Stimulated activated effector memory CD8-positive, alpha-beta T cell treated with anti-CD3 and anti-CD28 coated beads, Interleukin-12 subunit alpha, Interleukin-12 subunit beta, amount 100 ng/mL, for 72 hours (primary cell): ENCODE measurements around the gene RBKS.
A peak's percentile ranks its signal among the peaks of the same experiment; 100 is the strongest.

Experiments
- ATAC-seq: fragments of 150-1000 bp; cut with Tn5 transposase; 2 replicates; pipeline ENCODE4 v1.10.0; 2021
- DNase-seq, 2 donors: peaks; one replicate each; pipeline ENCODE4 v3.0.0; 2021 to 2022; ENCODE audit warnings: low spot score in 2 of 2
- H3K27ac Mint-ChIP-seq: one replicate; pipeline ENCODE4 v1.8.0; 2022; ENCODE audit warnings: mild to moderate bottlenecking, mixed read lengths
- H3K36me3 Mint-ChIP-seq: one replicate; pipeline ENCODE4 v1.8.0; 2022; ENCODE audit warnings: mild to moderate bottlenecking, mixed read lengths
- H3K4me1 Mint-ChIP-seq: one replicate; pipeline ENCODE4 v1.8.0; 2022; ENCODE audit warnings: mixed read lengths
- H3K4me3 Mint-ChIP-seq: one replicate; pipeline ENCODE4 v1.8.0; 2022; ENCODE audit warnings: mild to moderate bottlenecking, mixed read lengths
- H3K9me3 Mint-ChIP-seq: one replicate; pipeline ENCODE4 v1.8.0; 2022; ENCODE audit warnings: mixed read lengths

RBKS gene

DNA sequence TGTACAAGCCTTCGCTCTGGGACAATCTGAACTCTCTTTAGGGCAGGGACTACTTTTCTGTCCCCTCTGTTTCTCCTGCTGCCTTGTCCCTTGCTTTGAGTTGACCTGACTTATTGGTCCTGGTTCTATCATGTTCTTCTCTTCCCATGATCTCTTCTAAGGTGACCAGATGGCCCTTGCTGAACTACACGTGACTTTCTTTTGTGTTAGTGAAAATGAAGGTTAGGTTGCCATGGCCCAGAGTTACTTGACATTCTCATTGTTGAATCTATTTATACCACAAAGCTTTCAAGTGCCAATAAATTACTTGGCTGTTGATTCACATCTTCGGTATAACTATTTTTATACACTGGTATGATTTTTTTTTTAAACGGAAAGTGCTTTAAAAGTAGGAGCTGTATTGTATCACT lies 94.3 kb downstream of the RBKS start:
- no peak for DNase-seq
- Mint-ChIP-seq H3K9me3 (no peaks in the 10 kb centered on the region), H3K4me1 (peaks cover 16% of the 10 kb centered on the region), H3K27ac (no peak overlapping the region), H3K4me3 (no peak overlapping the region), H3K36me3 (no peaks in the 10 kb centered on the region)
- ATAC-seq = no peak

- DNase-seq = no peak
- Mint-ChIP-seq H3K4me3 (no peak overlapping the region), H3K27ac (peak overlapping the region; percentile 35), H3K9me3 (no peaks in the 10 kb centered on the region), H3K4me1 (peaks cover 12% of the 10 kb centered on the region), H3K36me3 (no peaks in the 10 kb centered on the region)
- ATAC-seq = no peak
Measured at GRCh38 chr2:27795093-27795834, 94.9 kb downstream of the RBKS start.

DNA sequence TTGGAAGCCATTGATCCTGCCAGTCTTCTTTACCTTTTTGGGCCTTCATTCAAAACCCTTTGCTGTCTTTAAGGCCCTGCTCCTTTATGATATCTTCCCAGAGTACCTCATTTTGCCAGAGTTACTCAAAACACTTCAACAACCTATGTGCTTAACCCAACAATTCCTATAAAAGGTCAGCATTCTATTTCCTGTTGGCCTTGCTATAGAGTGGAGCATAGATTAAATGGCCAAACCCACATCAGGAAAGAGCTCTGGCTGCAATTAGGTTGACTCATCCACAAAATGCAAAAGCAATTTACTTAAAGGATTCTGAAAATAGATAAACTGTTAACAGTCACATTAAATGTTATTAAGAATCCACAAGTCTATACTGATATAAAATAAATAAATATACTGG lies 97.4 kb downstream of the RBKS start:
- H3K36me3 Mint-ChIP-seq = no peaks in the 10 kb centered on the region
- no peak overlapping the region for H3K27ac Mint-ChIP-seq
- H3K4me3 Mint-ChIP-seq = no peak overlapping the region
- no peaks in the 10 kb centered on the region for H3K9me3 Mint-ChIP-seq
- H3K4me1 Mint-ChIP-seq = peaks cover 12% of the 10 kb centered on the region
- ATAC-seq (no peak), DNase-seq (no peak)

GRCh38 chr2:27790796-27791195 lies 99.4 kb downstream of the RBKS start:
- Mint-ChIP-seq H3K36me3 (no peaks in the 10 kb centered on the region), H3K4me1 (peaks cover 12% of the 10 kb centered on the region), H3K4me3 (no peak overlapping the region), H3K9me3 (no peaks in the 10 kb centered on the region), H3K27ac (no peak overlapping the region)
- ATAC-seq (no peak), DNase-seq (no peak)

DNA sequence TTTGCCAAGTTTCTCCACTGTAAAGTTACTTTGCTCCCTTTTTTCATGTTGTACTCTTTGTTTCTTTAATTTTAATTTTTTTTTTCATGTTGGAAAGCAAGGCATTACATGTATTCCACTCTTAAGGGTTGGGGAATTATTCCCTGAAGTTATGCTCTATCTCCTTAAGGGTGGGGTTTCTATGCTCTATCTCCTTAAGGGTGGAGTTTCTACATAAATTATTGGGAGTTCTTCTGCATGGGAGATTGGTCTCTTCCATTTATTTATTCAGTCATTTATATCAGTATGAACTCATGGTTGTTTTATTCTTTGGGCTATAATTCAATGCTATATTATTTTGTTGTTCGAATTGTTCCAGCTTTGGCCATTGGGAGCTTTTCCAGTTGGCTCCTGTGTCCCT lies 107.5 kb downstream of the RBKS start:
- Mint-ChIP-seq H3K27ac (no peak overlapping the region), H3K9me3 (no peaks in the 10 kb centered on the region), H3K4me3 (no peak overlapping the region), H3K4me1 (peaks cover 8% of the 10 kb centered on the region), H3K36me3 (peaks cover 35% of the 10 kb centered on the region)
- ATAC-seq (no peak), DNase-seq (no peak)

- no peak for DNase-seq
- H3K4me1 Mint-ChIP-seq = peaks cover 8% of the 10 kb centered on the region
- H3K9me3 Mint-ChIP-seq = no peaks in the 10 kb centered on the region
- peak overlapping the region; percentile 13 for H3K27ac Mint-ChIP-seq
- ATAC-seq = no peak
- H3K36me3 Mint-ChIP-seq = peaks cover 47% of the 10 kb centered on the region
- no peak overlapping the region for H3K4me3 Mint-ChIP-seq
Measured at GRCh38 chr2:27781496-27781895, 108.7 kb downstream of the RBKS start.

- Mint-ChIP-seq H3K4me3 (no peak overlapping the region), H3K9me3 (no peaks in the 10 kb centered on the region), H3K27ac (peak overlapping the region; percentile 13), H3K36me3 (peaks cover 66% of the 10 kb centered on the region), H3K4me1 (peaks cover 21% of the 10 kb centered on the region)
- ATAC-seq (no peak), DNase-seq (no peak)
Measured at GRCh38 chr2:27779417-27780055, 110.7 kb downstream of the RBKS start.

DNA sequence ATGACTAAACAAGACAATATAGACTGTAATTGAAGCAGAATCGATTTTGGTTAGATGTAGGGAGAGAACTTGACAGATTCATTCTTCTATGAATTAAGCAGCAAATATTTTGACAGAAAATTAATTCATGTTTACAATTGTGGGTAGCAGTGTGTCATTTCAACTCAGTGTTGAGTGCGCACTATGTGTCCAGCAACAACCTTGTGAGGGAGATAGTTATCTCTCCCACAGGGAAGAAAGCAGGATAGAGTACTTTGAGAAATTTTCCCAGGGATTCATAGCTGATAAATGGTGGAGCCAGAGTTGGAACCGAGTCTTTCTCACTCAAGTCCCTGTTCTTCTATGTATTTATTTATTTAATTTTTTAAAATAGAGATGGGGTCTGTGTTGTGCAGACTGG lies 113.5 kb downstream of the RBKS start:
- Mint-ChIP-seq H3K4me3 (no peak overlapping the region), H3K4me1 (peaks cover 46% of the 10 kb centered on the region), H3K9me3 (no peaks in the 10 kb centered on the region), H3K27ac (peak overlapping the region; percentile 81), H3K36me3 (peaks cover 80% of the 10 kb centered on the region)
- ATAC-seq (no peak), DNase-seq (no peak)

DNA sequence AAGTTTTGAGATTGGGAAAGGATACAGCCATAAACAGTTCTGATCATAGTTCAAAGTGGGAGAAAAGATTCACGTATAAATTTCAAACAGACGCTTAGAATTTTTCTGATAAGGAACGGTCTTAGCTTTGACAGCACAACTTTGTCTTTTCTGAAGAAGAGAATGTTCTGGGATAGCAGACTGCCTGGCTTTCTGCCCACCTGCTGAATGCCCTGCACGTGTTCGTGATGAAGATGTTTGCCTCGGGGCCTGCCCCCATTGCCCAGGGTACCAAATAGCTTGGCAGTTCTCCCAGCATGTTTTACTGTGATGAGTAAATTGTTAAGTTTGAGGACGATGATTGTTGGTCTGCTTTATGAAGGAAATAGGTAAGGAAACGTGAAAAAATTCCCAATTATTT lies 114.1 kb downstream of the RBKS start:
- peak overlapping the region; percentile 81 for H3K27ac Mint-ChIP-seq
- DNase-seq (no peak), ATAC-seq (no peak)
- peaks cover 85% of the 10 kb centered on the region for H3K36me3 Mint-ChIP-seq
- no peaks in the 10 kb centered on the region for H3K9me3 Mint-ChIP-seq
- no peak overlapping the region for H3K4me3 Mint-ChIP-seq
- H3K4me1 Mint-ChIP-seq = peaks cover 52% of the 10 kb centered on the region

GRCh38 chr2:27773959-27774358 lies 116.2 kb downstream of the RBKS start:
- H3K27ac Mint-ChIP-seq = no peak overlapping the region
- ATAC-seq = no peak
- H3K4me3 Mint-ChIP-seq = peak overlapping the region; percentile 98
- no peaks in the 10 kb centered on the region for H3K9me3 Mint-ChIP-seq
- H3K4me1 Mint-ChIP-seq = peaks cover 55% of the 10 kb centered on the region
- peaks cover 63% of the 10 kb centered on the region for H3K36me3 Mint-ChIP-seq
- no peak for DNase-seq

- Mint-ChIP-seq H3K4me1 (peaks cover 48% of the 10 kb centered on the region), H3K36me3 (peaks cover 52% of the 10 kb centered on the region), H3K4me3 (peak overlapping the region; percentile 98), H3K27ac (peak overlapping the region; percentile 97), H3K9me3 (no peaks in the 10 kb centered on the region)
- no peak for DNase-seq
- no peak for ATAC-seq
Measured at GRCh38 chr2:27772804-27773203, 117.4 kb downstream of the RBKS start.

DNA sequence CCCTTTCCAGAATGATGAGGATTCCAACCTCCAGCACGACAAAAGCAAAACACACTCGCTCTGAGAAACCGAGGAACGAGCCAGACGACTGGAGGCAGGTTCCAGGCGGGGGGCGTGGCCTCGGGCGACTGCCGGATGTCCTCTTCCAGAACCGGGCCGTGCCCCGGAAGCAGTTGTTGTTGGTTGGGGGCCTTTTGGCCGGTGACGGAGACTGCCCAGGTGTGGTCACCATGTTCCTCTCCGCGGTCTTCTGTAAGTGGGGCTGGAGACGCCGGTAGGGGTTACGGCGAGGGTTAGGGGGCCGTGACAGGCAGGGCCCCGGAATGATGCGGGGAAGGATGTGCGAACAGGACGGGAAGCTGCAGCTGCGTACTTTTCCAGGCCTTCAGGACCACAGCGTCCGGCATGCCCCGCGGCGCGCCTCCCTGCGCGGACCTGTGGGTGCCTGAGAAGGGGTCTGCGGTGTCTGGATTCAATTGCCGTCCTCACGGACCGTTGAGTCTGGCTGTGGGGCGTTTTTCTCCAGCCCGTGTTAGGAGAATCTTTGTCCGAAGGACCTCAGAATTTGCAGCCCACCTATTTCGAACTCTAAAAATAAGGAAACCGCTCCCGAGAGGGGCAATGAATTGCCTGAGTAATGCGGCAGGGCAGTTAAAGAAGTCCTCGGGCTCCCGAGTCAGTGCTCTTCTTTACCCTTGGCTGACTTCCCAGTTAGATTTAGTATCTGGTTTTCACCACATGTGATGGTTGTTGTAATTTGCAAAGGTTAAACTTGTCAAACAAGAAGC lies 118.4 kb downstream of the RBKS start, which contains the start of gene MRPL33:
TSS of gene MRPL33 (plus strand) at position 172 of the 788 bp plus-strand sequence. CDS start at position 231, 59 bp downstream.
- peak within 1 kb of the TSS; percentile 98 for H3K4me3 Mint-ChIP-seq
- ATAC-seq = peak; percentile 98

GRCh38 chr2:27771202-27771547 lies 119.0 kb downstream of the RBKS start:
- ATAC-seq = peak; percentile 20
- no peaks in the 10 kb centered on the region for H3K9me3 Mint-ChIP-seq
- peaks cover 36% of the 10 kb centered on the region for H3K36me3 Mint-ChIP-seq
- H3K4me3 Mint-ChIP-seq = peak overlapping the region; percentile 98
- peak overlapping the region; percentile 97 for H3K27ac Mint-ChIP-seq
- no peak for DNase-seq
- peaks cover 48% of the 10 kb centered on the region for H3K4me1 Mint-ChIP-seq

More for the DNA sequence above, 118.4 kb downstream of the RBKS start, which contains the start of gene MRPL33:
- H3K27ac Mint-ChIP-seq = peak within 1 kb of the TSS; percentile 97
- H3K9me3 Mint-ChIP-seq = no peaks in the 10 kb centered on the region
- H3K36me3 Mint-ChIP-seq = peaks cover 42% of the 10 kb centered on the region
- peak; percentile 78 to 95 for DNase-seq
- H3K4me1 Mint-ChIP-seq = peaks cover 48% of the 10 kb centered on the region

DNA sequence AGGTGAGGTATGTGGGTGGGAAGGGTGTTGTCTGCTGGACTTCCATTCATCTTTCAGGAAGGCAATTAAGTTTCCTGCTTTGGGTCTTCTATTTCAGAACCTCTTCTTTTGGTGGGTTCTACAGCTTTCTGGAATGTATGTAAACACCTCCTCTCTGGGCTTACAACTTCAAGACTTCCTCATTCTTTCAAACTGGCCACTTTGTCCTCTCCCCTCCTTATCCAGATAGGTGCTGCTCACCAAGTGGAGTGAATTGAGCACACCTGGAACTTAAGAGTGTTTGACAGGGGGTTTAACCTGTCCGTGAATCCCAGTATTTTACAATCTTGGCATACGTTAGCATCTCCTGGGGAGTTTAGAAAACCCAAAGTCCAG lies 123.9 kb downstream of the RBKS start:
- peaks cover 21% of the 10 kb centered on the region for H3K4me1 Mint-ChIP-seq
- no peaks in the 10 kb centered on the region for H3K9me3 Mint-ChIP-seq
- H3K4me3 Mint-ChIP-seq = peak overlapping the region; percentile 40
- DNase-seq (no peak), ATAC-seq (no peak)
- H3K36me3 Mint-ChIP-seq = peaks cover 2% of the 10 kb centered on the region
- H3K27ac Mint-ChIP-seq = peak overlapping the region; percentile 32

DNA sequence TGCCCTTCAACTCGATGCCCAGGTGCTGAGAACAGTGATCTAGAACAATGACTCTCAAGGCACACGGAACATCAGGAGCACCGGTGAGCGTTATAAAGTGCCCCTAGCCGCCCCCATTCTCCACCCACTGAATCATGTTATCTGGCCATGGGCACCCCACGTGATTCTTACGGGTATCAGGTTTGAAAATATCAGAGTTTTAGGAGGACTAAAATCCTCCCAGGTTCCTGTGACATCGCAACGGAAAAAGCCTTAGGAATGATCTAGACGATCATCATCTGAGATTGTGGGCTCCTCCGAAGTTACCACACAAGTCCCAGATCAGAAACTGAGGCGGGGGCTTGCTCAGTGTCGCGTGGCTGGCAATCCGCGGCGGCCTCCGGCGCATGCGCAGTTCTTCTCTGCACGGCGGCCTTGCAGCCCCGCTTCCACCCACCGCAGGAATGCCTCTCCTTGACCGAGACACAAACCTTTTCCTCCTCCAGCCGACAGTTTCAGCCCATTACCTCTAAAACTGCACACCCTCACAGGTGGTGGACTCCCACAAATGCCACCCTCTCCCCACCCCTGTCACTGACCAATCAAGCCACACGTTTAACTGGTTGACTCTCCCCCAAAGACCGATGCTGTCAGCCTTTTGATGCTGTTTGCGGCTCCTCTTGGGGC lies 124.4 kb downstream of the RBKS start:
- ATAC-seq = peak; percentile 37
- Mint-ChIP-seq H3K4me3 (peak overlapping the region; percentile 40), H3K4me1 (peaks cover 17% of the 10 kb centered on the region), H3K27ac (peak overlapping the region; percentile 32), H3K36me3 (no peaks in the 10 kb centered on the region), H3K9me3 (no peaks in the 10 kb centered on the region)
- peak in 1 of 2 donors; percentile 68 for DNase-seq
